HT1080 (cell line): ENCODE results near the gene XAF1. TPM values are rescaled to one million over a fixed set of nuclear protein-coding genes. Genes with fewer than 3 reads are reported as not detected.
"Not testable (repeated sequence)": the region's sequence is repeated elsewhere in the genome, so short reads cannot be mapped to it uniquely, and the experiment has no call there.

Source experiments
- DNase-seq: peaks from one replicate; pipeline ENCODE4 v3.0.0-alpha.2; 2015; ENCODE audit warnings: low read depth
- total RNA-seq: library from RNA; depleted of rRNA; stranded (reverse); fragments of >200 nt; shearing (Covaris generic); gene quantifications from 2 replicates; pipeline ENCODE4 v1.2.3, GENCODE V29; 2014

Gene XAF1
- total RNA-seq, 1 experiment from 2014 or later = not detected

- DNase-seq = peak; percentile 83
Observed at GRCh38 chr17:6753006-6753445, 2.8 kb upstream of the XAF1 start.

DNA sequence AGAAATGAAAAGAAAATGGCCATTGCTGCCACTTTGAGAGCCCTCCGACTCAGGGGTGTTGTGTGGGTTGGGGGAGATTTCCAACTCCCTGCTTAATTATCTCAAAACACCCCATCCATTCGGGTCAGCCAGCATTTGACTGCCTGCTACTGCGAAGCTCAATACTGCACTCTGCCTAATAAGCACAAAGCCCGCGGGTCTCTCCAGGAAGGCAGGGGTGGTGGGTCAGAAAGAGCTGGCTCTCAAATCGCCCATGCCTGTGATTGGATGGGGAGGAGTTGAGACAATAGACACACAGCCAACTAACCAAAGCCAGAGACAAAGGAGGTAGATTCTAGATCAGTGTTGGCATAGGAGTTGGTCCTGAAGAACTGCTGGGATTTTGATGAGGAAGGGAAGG, 2.3 kb upstream of the XAF1 start:
- DNase-seq = no peak

GRCh38 chr17:6755281-6755680, 565 bp upstream of the XAF1 start:
- DNase-seq = no peak

DNA sequence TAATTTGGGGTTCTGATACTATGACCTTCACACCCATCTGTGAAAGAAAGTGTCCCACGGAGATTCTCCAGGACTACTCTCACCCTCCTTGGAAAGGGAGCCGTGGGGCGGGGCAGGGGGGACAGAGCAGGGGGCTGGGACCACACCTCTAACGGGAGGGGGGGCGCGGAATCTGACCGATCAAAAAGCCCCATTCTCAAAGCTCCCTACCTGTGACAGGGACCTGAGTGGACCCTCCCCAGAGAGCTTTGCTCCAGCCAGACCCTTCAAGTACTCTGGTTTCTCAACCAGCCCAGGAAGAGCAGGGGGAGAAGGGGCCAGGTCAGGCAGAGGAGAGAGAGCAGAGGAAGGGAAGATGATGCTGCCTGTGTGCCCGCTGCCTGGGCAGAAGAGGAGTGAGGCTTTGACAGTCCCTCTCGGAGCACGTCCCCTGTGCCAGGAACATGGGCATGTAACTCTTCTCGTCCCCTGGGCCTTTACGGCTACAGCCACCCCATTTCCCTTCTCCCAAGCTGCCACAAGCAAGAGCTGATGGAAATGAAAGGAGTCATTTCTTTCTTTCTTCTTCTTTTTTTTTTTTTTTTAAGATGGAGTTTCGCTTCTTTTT, 682 bp downstream of the XAF1 start:
- DNase-seq = no peak

DNA sequence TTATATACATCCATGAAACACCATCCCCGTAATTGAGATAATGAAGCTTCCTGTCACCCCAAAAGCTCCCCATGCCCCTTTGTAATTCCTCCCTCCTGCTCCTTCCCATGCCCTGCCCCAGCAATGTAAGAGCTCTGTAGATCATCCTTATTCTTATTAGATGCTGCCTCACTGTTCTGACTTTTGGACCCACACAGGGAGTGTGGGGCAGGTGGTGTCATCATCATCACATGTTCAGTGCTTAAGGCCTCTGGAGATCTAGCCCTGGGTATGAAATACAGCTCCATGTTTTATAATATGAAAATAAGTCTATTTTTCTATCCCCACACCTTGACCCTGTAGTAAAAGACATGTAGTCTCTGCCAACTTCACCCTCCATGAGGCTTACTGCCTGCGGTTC, 1.9 kb downstream of the XAF1 start:
- no peak for DNase-seq

GRCh38 chr17:6761779-6762178, 5.9 kb downstream of the XAF1 start:
- DNase-seq = no peak

GRCh38 chr17:6768447-6768846, 12.6 kb downstream of the XAF1 start:
- no peak for DNase-seq

DNA sequence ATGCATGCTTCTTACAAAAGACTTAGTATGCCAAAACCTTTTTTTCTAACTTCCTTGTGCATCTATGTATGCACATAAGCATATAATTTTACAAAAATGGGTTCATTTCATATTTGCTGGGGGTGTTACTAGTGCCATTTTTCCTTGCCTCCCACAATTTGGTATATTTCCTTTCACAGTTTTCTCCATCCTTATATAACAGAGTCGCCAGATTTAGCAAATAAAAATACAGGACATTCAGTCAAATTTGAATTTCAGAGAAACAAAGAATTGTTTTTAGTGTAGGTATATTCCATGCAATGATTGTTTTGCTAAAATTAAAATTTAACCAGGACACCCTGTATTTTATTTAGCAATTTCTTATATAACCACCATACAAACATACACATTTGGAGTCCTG, 16.2 kb downstream of the XAF1 start:
- DNase-seq = no peak

GRCh38 chr17:6774906-6775305, 19.1 kb downstream of the XAF1 start:
- not testable (repeated sequence) for DNase-seq

DNA sequence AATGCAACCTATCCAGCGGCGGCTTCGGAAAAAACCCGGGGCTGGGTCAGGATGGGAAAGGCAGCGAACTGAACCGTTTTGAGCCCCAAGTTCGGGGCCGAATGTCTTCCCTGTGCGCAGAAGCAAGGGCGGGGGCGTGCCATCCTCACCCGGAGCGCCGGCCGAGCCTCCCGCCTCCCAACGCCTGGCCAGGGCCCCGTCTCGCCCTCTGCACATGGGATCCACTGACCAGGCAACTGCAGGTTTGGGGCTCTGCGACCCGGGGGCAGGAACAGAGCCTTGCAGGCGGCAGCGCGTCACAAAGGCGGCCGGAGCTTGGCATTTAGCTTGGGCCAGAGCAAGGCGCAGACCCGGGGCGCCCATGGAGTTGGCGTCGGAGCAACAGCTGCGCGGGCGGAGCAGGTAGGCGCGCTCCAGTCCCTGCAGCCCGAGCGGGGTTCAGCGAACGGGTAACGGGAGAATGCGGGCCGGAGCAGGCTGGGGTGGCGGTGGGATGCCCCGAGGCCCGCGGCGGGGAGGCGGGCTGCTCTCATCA, 20.1 kb downstream of the XAF1 start, which contains the start of gene FBXO39:
TSS of gene FBXO39 (plus strand) at position 345 of the 535 bp plus-strand sequence. CDS start 3,654 bp downstream, outside the sequence.
- DNase-seq = no peak

- no peak for DNase-seq
Observed at GRCh38 chr17:6779411-6779810, 23.6 kb downstream of the XAF1 start.

GRCh38 chr17:6780001-6780400, 24.2 kb downstream of the XAF1 start:
- DNase-seq = no peak

GRCh38 chr17:6780886-6781285, 25.0 kb downstream of the XAF1 start:
- DNase-seq = no peak

DNA sequence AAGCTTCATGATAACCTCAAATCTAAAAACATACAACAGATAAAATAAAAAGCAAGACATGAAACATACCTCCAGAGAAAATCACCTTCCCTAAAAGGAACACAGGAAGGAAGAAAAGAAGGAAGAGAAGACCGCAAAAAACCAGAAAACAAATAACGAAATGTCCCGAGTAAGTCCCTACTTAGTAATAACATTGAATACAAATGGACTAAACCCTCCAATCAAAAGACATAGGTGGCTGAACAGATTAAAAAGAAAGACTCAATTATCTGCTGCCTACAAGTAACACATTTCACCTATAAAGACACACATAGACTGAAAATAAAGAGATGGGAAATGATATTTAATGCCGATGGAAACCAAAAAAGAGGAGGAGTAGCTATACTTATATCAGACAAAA, 26.4 kb downstream of the XAF1 start:
- no peak for DNase-seq

- DNase-seq = peak; percentile 80
Observed at GRCh38 chr17:6786618-6787017, 30.8 kb downstream of the XAF1 start.

GRCh38 chr17:6787081-6787693, 31.3 kb downstream of the XAF1 start:
- no peak for DNase-seq

DNA sequence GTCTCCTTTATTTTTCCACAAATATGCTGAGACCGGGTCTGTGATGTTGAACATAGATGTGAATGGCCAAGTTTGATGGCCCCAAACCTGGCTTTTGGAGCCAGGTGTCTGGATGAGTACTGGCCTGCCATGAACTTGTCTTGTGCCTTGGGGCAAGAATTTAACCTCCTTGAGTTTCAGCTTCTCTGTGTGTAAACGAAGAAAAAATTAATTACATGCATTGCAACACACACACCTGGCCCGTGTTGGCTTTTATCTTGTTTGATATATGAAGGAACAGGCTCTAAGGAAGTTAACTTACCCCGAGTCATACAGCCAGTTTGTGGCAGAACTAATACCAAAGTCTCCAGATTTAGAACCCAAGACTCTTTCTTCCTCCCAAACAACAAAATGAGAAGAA, 33.3 kb downstream of the XAF1 start:
- no peak for DNase-seq

DNA sequence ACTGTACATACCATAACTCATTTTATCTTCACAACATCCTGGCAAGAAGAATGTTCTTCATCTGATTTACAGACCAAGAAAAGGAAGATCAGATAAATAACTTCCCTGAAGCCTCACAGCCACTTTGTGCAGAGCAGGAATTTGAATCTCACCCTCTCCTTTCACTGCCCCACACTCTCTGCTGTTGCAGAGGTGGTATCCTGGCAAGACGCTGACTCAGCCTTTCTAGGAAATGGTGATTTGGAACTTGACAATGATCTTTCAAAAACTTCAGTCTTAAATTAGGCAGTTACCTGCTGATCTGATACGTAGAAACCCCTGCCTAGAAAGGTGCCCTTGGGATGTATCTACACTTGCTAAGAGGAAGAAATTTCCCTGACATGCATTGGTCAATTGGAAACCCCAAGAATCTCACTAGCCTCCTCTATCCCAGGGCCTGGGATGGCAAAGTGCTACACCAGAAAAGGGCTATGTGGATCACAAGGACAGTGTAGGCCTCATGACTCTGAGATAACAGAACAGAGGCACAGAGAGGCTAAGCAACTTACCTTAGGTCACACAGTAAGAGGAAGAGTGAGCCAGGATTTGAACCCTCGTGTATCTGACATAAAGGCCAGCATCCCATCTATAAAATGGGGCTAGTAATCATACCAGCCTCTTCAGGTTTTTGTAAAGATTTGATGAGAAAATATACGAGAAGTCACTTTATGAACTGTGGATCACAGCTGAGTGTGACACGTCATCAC, 38.1 kb downstream of the XAF1 start:
- DNase-seq = no peak

DNA sequence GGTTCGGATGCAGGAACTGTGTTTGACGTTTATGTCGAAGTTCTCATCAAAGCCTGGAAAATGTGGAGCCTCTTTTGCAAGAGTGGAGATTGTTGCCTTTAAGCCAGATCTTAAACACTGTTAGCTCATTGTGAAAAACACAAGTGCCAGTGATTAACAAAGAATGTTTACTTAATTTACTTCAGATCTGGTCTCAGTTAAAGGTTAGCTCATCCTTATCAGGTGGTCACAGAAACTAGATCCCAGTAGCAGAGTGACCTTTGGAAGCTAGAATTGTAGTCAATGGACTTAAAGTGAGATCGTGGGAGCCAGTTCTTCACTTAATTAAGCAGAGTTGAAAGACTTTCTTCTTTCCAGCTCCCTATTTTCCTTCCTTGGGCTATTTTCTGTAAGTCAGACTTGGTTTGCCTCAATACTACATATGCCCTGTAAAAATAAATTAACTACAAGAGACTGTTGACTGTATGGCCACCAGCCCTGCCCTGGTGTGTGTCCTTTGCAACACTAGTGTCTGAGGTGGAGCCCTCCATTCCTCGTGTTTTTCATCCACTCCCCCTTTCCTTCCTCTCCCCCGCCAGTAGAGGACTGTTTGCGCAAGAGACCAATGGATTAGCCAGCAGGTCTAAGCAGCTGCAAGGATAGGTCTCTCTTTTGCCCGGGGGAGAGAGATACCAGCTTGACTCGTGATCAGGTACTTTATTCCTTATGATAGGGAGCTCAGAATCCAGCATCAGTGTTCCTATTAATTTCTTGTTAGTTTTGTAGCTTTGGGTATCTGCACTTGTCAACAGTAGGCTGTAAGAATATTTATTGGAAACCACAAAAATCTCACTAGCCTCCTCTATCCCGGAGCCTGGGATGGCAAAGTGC, 40.4 kb downstream of the XAF1 start:
- DNase-seq = no peak

GRCh38 chr17:6796887-6797490, 41.1 kb downstream of the XAF1 start:
- peak; percentile 47 for DNase-seq
